OCI-LY3 (cell line): ENCODE results near the gene SCYGR6.

Source experiments
- H2AFZ ChIP-seq: fragments of 200-600, 300-600 bp; shearing (Covaris generic); 2 replicates; pipeline ENCODE4 v1.6.0; 2014; ENCODE audit warnings: antibody characterized with exemption, low read depth, low read length
- H3K27ac ChIP-seq: fragments of 200-600, 300-600 bp; sonication (generic); 2 replicates; pipeline ENCODE4 v1.5.1; 2014; ENCODE audit warnings: mild to moderate bottlenecking, low read length, moderate library complexity, mixed read lengths
- H3K27me3 ChIP-seq: fragments of 200-600, 300-600 bp; sonication (generic); 2 replicates; pipeline ENCODE4 v1.6.1; 2014; ENCODE audit warnings: low read depth, low read length, mixed read lengths
- H3K36me3 ChIP-seq: fragments of 200-600, 300-600 bp; sonication (generic); replicated peaks from 2 replicates; pipeline ENCODE3; 2014; ENCODE audit warnings: low read depth, low read length, mixed read lengths
- H3K4me1 ChIP-seq: fragments of 300-600, 200-600 bp; sonication (generic); 2 replicates; pipeline ENCODE4 v1.6.1; 2014; ENCODE audit warnings: low read length, mixed read lengths
- H3K4me2 ChIP-seq: fragments of 200-600, 300-600 bp; sonication (generic); 2 replicates; pipeline ENCODE4 v1.6.1; 2014; ENCODE audit warnings: low read length, mixed read lengths
- H3K4me3 ChIP-seq: fragments of 300-600, 200-600 bp; sonication (generic); 2 replicates; pipeline ENCODE4 v1.5.1; 2014; ENCODE audit warnings: antibody characterized with exemption, mild to moderate bottlenecking, low read length, moderate library complexity
- H3K79me2 ChIP-seq: fragments of 300-600, 200-600 bp; shearing (Covaris generic); 2 replicates; pipeline ENCODE4 v1.6.1; 2014; ENCODE audit warnings: mild to moderate bottlenecking, low read length, mixed read lengths
- H3K9ac ChIP-seq: fragments of 300-600, 200-600 bp; shearing (Covaris generic); 2 replicates; pipeline ENCODE4 v1.6.0; 2014; ENCODE audit warnings: mild to moderate bottlenecking, low read length, moderate library complexity
- H3K9me3 ChIP-seq: fragments of 200-600, 300-600 bp; shearing (Covaris generic); 2 replicates; pipeline ENCODE4 v1.6.1; 2014; ENCODE audit warnings: low read length, mixed read lengths; ENCODE audit not compliant: insufficient read depth
- H4K20me1 ChIP-seq: fragments of 200-600, 300-600 bp; sonication (generic); 2 replicates; pipeline ENCODE4 v1.6.1; 2016; ENCODE audit warnings: low read length, mixed read lengths; ENCODE audit not compliant: insufficient read depth
- EZH2phosphoT487 ChIP-seq: fragments of 200-600 bp; shearing (Covaris generic); IDR thresholded peaks from 2 replicates; pipeline ENCODE4 v1.6.1; 2018; ENCODE audit warnings: antibody characterized with exemption, mixed run types, low read depth
- TF ChIP-seq, protein P1 (sequence below): fragments of 200-600, 300-600 bp; sonication (generic); IDR thresholded peaks from 2 replicates; pipeline ENCODE4 v1.5.1; 2014; ENCODE audit warnings: antibody characterized with exemption, low read length, low read depth

Gene SCYGR6

DNA sequence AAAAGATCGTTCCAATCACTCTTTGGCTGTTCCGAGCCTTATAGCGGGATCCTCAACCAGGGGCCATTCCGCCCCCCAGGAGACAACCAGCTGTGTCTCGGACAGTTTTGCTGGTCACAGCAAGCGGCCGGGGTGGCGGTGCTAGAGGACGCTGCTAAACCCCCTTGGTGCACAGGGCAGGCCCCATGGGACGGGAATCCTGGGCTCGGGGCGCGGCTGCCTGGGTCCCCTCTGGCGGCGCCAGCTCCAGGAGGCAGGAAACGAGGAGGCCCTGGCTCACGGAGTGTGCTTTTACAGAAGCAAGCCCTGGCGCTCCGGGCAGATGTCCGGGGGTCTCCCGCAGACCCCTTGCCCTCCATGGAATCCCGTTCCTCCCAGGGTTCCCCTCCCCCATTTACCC lies 43.3 kb upstream of the SCYGR6 start:
- H2AFZ ChIP-seq = no peak overlapping the region
- H3K4me3 ChIP-seq = no peak overlapping the region
- TF ChIP-seq, protein P1, sequence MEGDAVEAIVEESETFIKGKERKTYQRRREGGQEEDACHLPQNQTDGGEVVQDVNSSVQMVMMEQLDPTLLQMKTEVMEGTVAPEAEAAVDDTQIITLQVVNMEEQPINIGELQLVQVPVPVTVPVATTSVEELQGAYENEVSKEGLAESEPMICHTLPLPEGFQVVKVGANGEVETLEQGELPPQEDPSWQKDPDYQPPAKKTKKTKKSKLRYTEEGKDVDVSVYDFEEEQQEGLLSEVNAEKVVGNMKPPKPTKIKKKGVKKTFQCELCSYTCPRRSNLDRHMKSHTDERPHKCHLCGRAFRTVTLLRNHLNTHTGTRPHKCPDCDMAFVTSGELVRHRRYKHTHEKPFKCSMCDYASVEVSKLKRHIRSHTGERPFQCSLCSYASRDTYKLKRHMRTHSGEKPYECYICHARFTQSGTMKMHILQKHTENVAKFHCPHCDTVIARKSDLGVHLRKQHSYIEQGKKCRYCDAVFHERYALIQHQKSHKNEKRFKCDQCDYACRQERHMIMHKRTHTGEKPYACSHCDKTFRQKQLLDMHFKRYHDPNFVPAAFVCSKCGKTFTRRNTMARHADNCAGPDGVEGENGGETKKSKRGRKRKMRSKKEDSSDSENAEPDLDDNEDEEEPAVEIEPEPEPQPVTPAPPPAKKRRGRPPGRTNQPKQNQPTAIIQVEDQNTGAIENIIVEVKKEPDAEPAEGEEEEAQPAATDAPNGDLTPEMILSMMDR = no peak
- TF ChIP-seq EZH2phosphoT487 = no peak
- H4K20me1 ChIP-seq = no peaks in the 10 kb centered on the region
- no peaks in the 10 kb centered on the region for H3K9me3 ChIP-seq
- H3K4me1 ChIP-seq = no peaks in the 10 kb centered on the region
- no peaks in the 10 kb centered on the region for H3K27me3 ChIP-seq
- no peak overlapping the region for H3K4me2 ChIP-seq
- no peaks in the 10 kb centered on the region for H3K79me2 ChIP-seq
- no peak overlapping the region for H3K27ac ChIP-seq
- H3K36me3 ChIP-seq = no peaks in the 10 kb centered on the region
- H3K9ac ChIP-seq = no peak overlapping the region

DNA sequence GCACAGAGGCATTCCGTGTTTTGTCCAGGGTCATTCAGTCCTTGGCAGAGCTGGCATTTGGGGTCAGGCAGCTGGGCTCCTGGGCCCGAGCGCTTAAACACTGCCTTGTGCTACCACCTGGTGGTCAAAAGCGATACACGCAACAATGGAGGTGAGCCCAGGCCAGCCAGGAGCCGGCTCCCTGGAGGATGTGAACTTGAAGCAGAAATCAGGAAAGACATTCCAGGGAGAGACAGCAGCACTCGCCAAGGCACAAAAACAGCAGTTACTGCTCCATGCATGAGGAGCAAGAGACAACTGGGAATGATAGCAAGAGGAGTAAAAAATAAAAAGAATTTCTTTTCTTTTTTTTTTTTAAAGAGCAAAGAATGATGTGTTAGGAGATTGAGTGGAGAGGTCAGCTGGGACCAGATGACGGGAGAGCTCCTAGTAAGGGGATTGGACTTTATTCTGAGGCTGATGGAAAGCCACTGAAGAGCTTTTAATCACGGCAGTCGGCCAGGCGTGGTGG lies 41.9 kb upstream of the SCYGR6 start:
- Histone ChIP-seq H3K4me2 (no peak overlapping the region), H2AFZ (no peak overlapping the region), H3K9ac (no peak overlapping the region)

DNA sequence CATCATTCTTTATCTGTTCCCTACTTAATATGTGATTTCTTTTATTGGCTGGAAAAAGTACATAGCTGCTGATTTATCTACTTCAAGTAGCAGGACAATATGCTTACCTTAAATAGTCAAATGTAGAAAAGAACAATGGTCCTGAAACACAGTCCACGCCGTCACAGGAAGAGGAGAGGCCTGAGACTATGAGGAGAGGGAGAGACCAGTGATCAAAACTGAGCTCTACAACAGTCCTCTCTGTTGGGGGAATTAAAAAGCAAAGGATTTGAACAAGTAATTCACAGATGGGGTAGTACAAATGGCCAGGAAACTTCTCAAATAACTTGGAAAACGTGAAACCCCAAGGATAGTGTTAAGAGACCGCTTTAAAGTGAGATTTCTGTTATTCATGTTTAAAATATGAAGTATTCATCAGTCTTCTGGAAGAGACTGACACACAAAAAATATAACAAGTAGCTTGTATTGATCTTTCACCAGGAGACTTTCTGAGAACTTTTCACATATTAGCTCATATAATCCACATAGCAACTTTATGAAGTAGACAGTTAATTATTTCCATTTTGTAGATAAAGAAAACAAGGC lies 41.3 kb upstream of the SCYGR6 start:
- no peak for TF ChIP-seq EZH2phosphoT487
- TF ChIP-seq, protein P1 = no peak
- Histone ChIP-seq H3K4me3 (no peak overlapping the region), H3K9me3 (no peaks in the 10 kb centered on the region), H3K79me2 (no peaks in the 10 kb centered on the region), H3K4me1 (no peaks in the 10 kb centered on the region), H4K20me1 (no peaks in the 10 kb centered on the region), H3K9ac (no peak overlapping the region), H2AFZ (no peak overlapping the region), H3K4me2 (no peak overlapping the region), H3K27ac (no peak overlapping the region), H3K27me3 (no peaks in the 10 kb centered on the region), H3K36me3 (no peaks in the 10 kb centered on the region)

More for the DNA sequence above, 41.9 kb upstream of the SCYGR6 start:
- Histone ChIP-seq H3K36me3 (no peaks in the 10 kb centered on the region), H3K4me3 (no peak overlapping the region), H3K9me3 (no peaks in the 10 kb centered on the region), H3K79me2 (no peaks in the 10 kb centered on the region), H4K20me1 (no peaks in the 10 kb centered on the region), H3K27me3 (no peaks in the 10 kb centered on the region), H3K4me1 (no peaks in the 10 kb centered on the region), H3K27ac (no peak overlapping the region)
- TF ChIP-seq, protein P1 = peak; percentile 76
- no peak for TF ChIP-seq EZH2phosphoT487

DNA sequence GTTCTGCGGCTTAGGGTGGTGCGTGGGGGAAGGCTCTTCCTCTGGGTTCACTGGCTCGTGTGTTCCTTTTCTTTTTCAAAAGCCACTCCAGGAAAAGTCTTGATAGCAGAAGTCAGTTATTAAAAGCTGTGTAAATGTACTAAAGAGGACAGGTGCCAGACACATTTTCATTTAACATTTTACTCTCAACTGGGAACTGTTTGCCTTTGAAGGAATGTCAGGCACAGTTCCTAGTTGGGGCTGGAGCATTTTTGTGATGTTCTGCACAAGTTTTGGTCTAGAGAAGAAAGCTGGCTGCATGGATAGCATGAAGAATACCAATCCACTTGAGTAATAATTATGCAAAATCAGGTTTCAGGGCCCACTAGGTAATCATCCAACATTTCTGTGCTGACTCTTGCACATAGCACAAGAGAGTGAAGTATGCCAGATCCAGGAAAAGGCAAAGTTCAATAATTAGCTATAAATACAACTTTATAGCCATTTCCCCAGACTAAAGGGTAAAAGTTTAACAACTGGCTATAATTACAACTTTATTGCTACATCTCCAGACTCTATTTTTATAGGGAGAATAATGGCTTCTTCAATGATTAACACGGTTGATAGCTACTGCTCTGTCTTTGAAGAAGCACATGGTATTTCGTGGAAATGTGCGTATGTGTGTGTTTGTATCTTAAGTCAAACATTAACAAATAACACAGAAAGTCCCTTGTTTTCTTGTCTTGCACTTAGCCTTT lies 37.4 kb upstream of the SCYGR6 start:
- Histone ChIP-seq H4K20me1 (no peaks in the 10 kb centered on the region), H3K36me3 (no peaks in the 10 kb centered on the region), H3K4me1 (no peaks in the 10 kb centered on the region), H3K4me3 (no peak overlapping the region), H2AFZ (no peak overlapping the region), H3K27ac (no peak overlapping the region), H3K79me2 (no peaks in the 10 kb centered on the region), H3K9me3 (no peaks in the 10 kb centered on the region), H3K27me3 (no peaks in the 10 kb centered on the region), H3K4me2 (no peak overlapping the region), H3K9ac (no peak overlapping the region)
- TF ChIP-seq, protein P1 = no peak
- TF ChIP-seq EZH2phosphoT487 = no peak
